ENCODE data around the gene GAGE12D. TPM values are rescaled to one million over a fixed set of nuclear protein-coding genes. Genes with fewer than 3 reads are reported as not detected.
"Not testable (repeated sequence)": the region's sequence is repeated elsewhere in the genome, so short reads cannot be mapped to it uniquely, and the experiment has no call there.

The GAGE12D gene
- total and polyA plus RNA-seq, 2 donors (not counting 1 experiment from before 2014, with no cell fraction given), result not detected

DNA sequence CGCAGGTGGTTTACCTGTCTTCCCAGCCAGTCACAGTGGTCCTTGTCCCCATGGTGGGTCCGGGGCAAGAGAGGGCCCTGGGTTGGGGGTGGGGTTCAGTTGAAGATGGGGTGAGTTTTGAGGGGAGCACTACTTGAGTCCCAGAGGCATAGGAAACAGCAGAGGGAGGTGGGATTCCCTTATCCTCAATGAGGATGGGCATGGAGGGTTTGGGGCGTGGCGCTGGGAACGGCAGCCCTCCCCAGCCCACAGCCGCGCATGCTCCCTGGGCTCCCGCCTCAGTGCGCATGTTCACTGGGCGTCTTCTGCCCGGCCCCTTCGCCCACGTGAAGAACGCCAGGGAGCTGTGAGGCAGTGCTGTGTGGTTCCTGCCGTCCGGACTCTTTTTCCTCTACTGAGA, 47.7 kb downstream of the GAGE12D start, which contains the start of gene GAGE2A:
Gene GAGE2A (plus strand): TSS at position 301 of the 400 bp plus-strand sequence. CDS start 1,155 bp downstream, outside the sequence.
- H3K4me1 Mint-ChIP-seq; H3K27me3 Mint-ChIP-seq; H3K9ac ChIP-seq (ENCODE audit: low read length); H3K27me3 ChIP-seq (replicated peaks in 1 of 4; ENCODE audit: control extremely low read depth in 1 of 4, control insufficient read depth in 3 of 4, insufficient read depth in 4 of 4, low read length in 3 of 4); POLR2A ChIA-PET; H3K36me3 ChIP-seq (replicated peaks in 1 of 2; ENCODE audit: control extremely low read depth in 1 of 2, control insufficient read depth in 1 of 2, extremely low read depth in 1 of 2, insufficient read depth in 2 of 2, low read length in 1 of 2); H3K9me3 ChIP-seq (ENCODE audit: control extremely low read depth in 1 of 3, control insufficient read depth in 2 of 3, insufficient read depth in 1 of 3, low read length in 2 of 3); intact Hi-C loops (cut with micrococcal nuclease); CTCF ChIA-PET; H3K4me3 Mint-ChIP-seq; H3K4me1 ChIP-seq (ENCODE audit: control insufficient read depth in 2 of 2, insufficient read depth in 2 of 2, low read length in 2 of 2); H2AFZ ChIP-seq (ENCODE audit: insufficient read depth, low read depth, low read length, poor library complexity, severe bottlenecking); H3K27ac ChIP-seq (ENCODE audit: low read length in 2 of 2); H3K4me3 ChIP-seq (ENCODE audit: control extremely low read depth in 1 of 5, extremely low read depth in 1 of 5, insufficient read depth in 1 of 5, low read depth in 2 of 5, low read length in 4 of 5); ATAC-seq (ENCODE audit: low read depth); H3K9me3 Mint-ChIP-seq (ENCODE audit: insufficient read depth); H3K79me2 ChIP-seq (ENCODE audit: control insufficient read depth, insufficient read depth, low read length); H3K4me2 ChIP-seq (replicated peaks; ENCODE audit: low read depth, low read length, poor library complexity, severe bottlenecking); H4K20me1 ChIP-seq (ENCODE audit: control insufficient read depth, insufficient read depth, low read length, poor library complexity, severe bottlenecking); DNase-seq; H3K27ac Mint-ChIP-seq: not testable (repeated sequence)
- no CpG with 5 or more reads among the region's 16 CpGs for WGBS (ENCODE audit: insufficient coverage)

- not testable (repeated sequence) for DNase-seq; ATAC-seq (ENCODE audit: low read depth)
- WGBS (ENCODE audit: insufficient coverage), result 96% methylated on average over 8 of the region's 37 CpGs
Measured at GRCh38 chrX:49589769-49590478, 48.4 kb downstream of the GAGE12D start.

GRCh38 chrX:49590488-49590887, 49.0 kb downstream of the GAGE12D start:
- H3K4me3 ChIP-seq (ENCODE audit: control extremely low read depth in 1 of 5, extremely low read depth in 1 of 5, insufficient read depth in 1 of 5, low read depth in 2 of 5, low read length in 4 of 5); H3K9ac ChIP-seq (ENCODE audit: low read length); H3K9me3 Mint-ChIP-seq (ENCODE audit: insufficient read depth); H3K4me2 ChIP-seq (replicated peaks; ENCODE audit: low read depth, low read length, poor library complexity, severe bottlenecking); H3K27ac ChIP-seq (ENCODE audit: low read length in 2 of 2); POLR2A ChIA-PET; H3K36me3 ChIP-seq (replicated peaks in 1 of 2; ENCODE audit: control extremely low read depth in 1 of 2, control insufficient read depth in 1 of 2, extremely low read depth in 1 of 2, insufficient read depth in 2 of 2, low read length in 1 of 2); H2AFZ ChIP-seq (ENCODE audit: insufficient read depth, low read depth, low read length, poor library complexity, severe bottlenecking); H3K79me2 ChIP-seq (ENCODE audit: control insufficient read depth, insufficient read depth, low read length); H3K27me3 Mint-ChIP-seq; H3K4me3 Mint-ChIP-seq; DNase-seq; H3K4me1 ChIP-seq (ENCODE audit: control insufficient read depth in 2 of 2, insufficient read depth in 2 of 2, low read length in 2 of 2); ATAC-seq (ENCODE audit: low read depth); CTCF ChIA-PET; H3K9me3 ChIP-seq (ENCODE audit: control extremely low read depth in 1 of 3, control insufficient read depth in 2 of 3, insufficient read depth in 1 of 3, low read length in 2 of 3); intact Hi-C loops (cut with micrococcal nuclease); H3K27me3 ChIP-seq (replicated peaks in 1 of 4; ENCODE audit: control extremely low read depth in 1 of 4, control insufficient read depth in 3 of 4, insufficient read depth in 4 of 4, low read length in 3 of 4); H3K4me1 Mint-ChIP-seq; H4K20me1 ChIP-seq (ENCODE audit: control insufficient read depth, insufficient read depth, low read length, poor library complexity, severe bottlenecking); H3K27ac Mint-ChIP-seq: not testable (repeated sequence)
- WGBS (ENCODE audit: insufficient coverage), result no CpG with 5 or more reads among the region's 17 CpGs

More at GRCh38 chrX:49589769-49590478, 48.4 kb downstream of the GAGE12D start:
- H3K27ac ChIP-seq (ENCODE audit: low read length in 2 of 2); H3K9ac ChIP-seq (ENCODE audit: low read length); H3K4me3 ChIP-seq (ENCODE audit: control extremely low read depth in 1 of 5, extremely low read depth in 1 of 5, insufficient read depth in 1 of 5, low read depth in 2 of 5, low read length in 4 of 5); H2AFZ ChIP-seq (ENCODE audit: insufficient read depth, low read depth, low read length, poor library complexity, severe bottlenecking); H3K79me2 ChIP-seq (ENCODE audit: control insufficient read depth, insufficient read depth, low read length); POLR2A ChIA-PET; H4K20me1 ChIP-seq (ENCODE audit: control insufficient read depth, insufficient read depth, low read length, poor library complexity, severe bottlenecking); H3K9me3 ChIP-seq (ENCODE audit: control extremely low read depth in 1 of 3, control insufficient read depth in 2 of 3, insufficient read depth in 1 of 3, low read length in 2 of 3); H3K4me1 ChIP-seq (ENCODE audit: control insufficient read depth in 2 of 2, insufficient read depth in 2 of 2, low read length in 2 of 2); H3K36me3 ChIP-seq (replicated peaks in 1 of 2; ENCODE audit: control extremely low read depth in 1 of 2, control insufficient read depth in 1 of 2, extremely low read depth in 1 of 2, insufficient read depth in 2 of 2, low read length in 1 of 2); CTCF ChIA-PET; H3K27ac Mint-ChIP-seq; H3K4me3 Mint-ChIP-seq; H3K27me3 Mint-ChIP-seq; H3K4me2 ChIP-seq (replicated peaks; ENCODE audit: low read depth, low read length, poor library complexity, severe bottlenecking); H3K27me3 ChIP-seq (replicated peaks in 1 of 4; ENCODE audit: control extremely low read depth in 1 of 4, control insufficient read depth in 3 of 4, insufficient read depth in 4 of 4, low read length in 3 of 4); H3K4me1 Mint-ChIP-seq; H3K9me3 Mint-ChIP-seq (ENCODE audit: insufficient read depth); intact Hi-C loops (cut with micrococcal nuclease): not testable (repeated sequence)
